Kidney (tissue), 14 donors: ENCODE results near the gene RIPK1. TPM values are rescaled to one million over a fixed set of nuclear protein-coding genes. Genes with fewer than 3 reads are reported as not detected.

Experiments used
- DNase-seq, 5 donors: peaks; one replicate each; pipeline ENCODE4 v3.0.0-alpha.2; 2013 to 2020
- FAIRE-seq: peaks from 2 replicates; lab custom pipeline; 2012; peaks lifted over from hg19 to GRCh38; lab: Jason Lieb, UNC
- H3K27ac ChIP-seq, 2 donors: one replicate each; pipeline ENCODE4 v1.7.0; 2013; ENCODE audit warnings: low read depth in 2 of 2, low read length in 2 of 2, inconsistent platforms in 1 of 2
- H3K27me3 ChIP-seq: one replicate; pipeline ENCODE4 v1.7.1; 2013; ENCODE audit warnings: low read length, inconsistent platforms; ENCODE audit not compliant: control insufficient read depth, insufficient read depth
- H3K36me3 ChIP-seq, 3 donors: one replicate each; pipeline versions ENCODE4 v1.7.0 to v1.7.1; 2013; ENCODE audit warnings: low read length in 3 of 3, control low read depth in 1 of 3, inconsistent platforms in 1 of 3; ENCODE audit not compliant: insufficient read depth in 3 of 3, control insufficient read depth in 2 of 3
- H3K4me1 ChIP-seq, 3 donors: one replicate each; pipeline versions ENCODE4 v1.7.0 to v1.7.1; 2013; ENCODE audit warnings: low read length in 3 of 3, inconsistent platforms in 1 of 3, low read depth in 1 of 3; ENCODE audit not compliant: control insufficient read depth in 2 of 3, insufficient read depth in 2 of 3
- H3K4me3 ChIP-seq, 3 donors: one replicate each; pipeline versions ENCODE4 v1.7.0 to v1.8.1; 2013; ENCODE audit warnings: low read length in 3 of 3, control low read depth in 1 of 3, inconsistent platforms in 1 of 3
- H3K9ac ChIP-seq, 3 donors: one replicate each; pipeline versions ENCODE4 v1.7.0 to v1.7.1; 2013; ENCODE audit warnings: low read length in 3 of 3, control low read depth in 1 of 3, inconsistent platforms in 1 of 3
- H3K9me3 ChIP-seq, 3 donors: one replicate each; pipeline versions ENCODE4 v1.7.0 to v1.7.1; 2013; ENCODE audit warnings: low read length in 3 of 3, control low read depth in 1 of 3, inconsistent platforms in 1 of 3; ENCODE audit not compliant: control insufficient read depth in 2 of 3, insufficient read depth in 1 of 3
- CTCF ChIP-seq: IDR thresholded peaks from 3 replicates; pipeline ENCODE4 v1.5.1; 2012; ENCODE audit warnings: mild to moderate bottlenecking, moderate library complexity, borderline replicate concordance; ENCODE audit not compliant: insufficient read depth; ENCODE audit errors: extremely low read depth
- intact Hi-C: fragments of 100-400 bp; cut with DNase I; formaldehyde crosslinking; loops from one replicate; pipeline ENCODE4 v1.11.1; 2022
- polyA plus RNA-seq: library from polyadenylated mRNA; stranded (reverse); fragments of 350-450 nt; fragmentation: Illumina TruSeq; extraction: RNeasy Lipid Tissue Mini Kit (QIAGEN cat#74804); gene quantifications from one replicate; pipeline ENCODE4 v1.2.3, GENCODE V29; 2014; ENCODE audit warnings: low read depth, low replicate concordance; ENCODE audit not compliant: insufficient read depth
- total RNA-seq: library from RNA; stranded (reverse); fragmentation: NEBNext Ultra II Directional; extraction: Animal tissue kit (Norgen Biotek cat#: 25700); gene quantifications from one replicate; pipeline ENCODE4 v1.2.1, GENCODE V29; 2021
- donor health status: control.
- donor health status: control.
- donor health status: control.
- donor health status: control.
- donor health status: control.
- donor health status: DM: yes; HTN: yes; CAD: no.
- donor health status: Normal renal cell carcinoma (clear cell type).

The RIPK1 gene
- total and polyA plus RNA-seq, 2 donors from 2014 or later: 14.7 to 30.4 TPM

- intact Hi-C loops: no loop called here
- Histone ChIP-seq H3K36me3 (peaks cover 3 to 35% (median 26%) of the 10 kb centered on the region in 3 donors), H3K4me3 (no peak overlapping the region), H3K27me3 (no peaks in the 10 kb centered on the region), H3K27ac (no peak overlapping the region), H3K9me3 (no peaks in the 10 kb centered on the region), H3K9ac (no peak overlapping the region), H3K4me1 (no peaks in the 10 kb centered on the region)
- TF ChIP-seq CTCF: no peak
- DNase-seq (peak in 1 of 5 donors; percentile 15), FAIRE-seq (no peak)
These were observed 20.2 kb downstream of the RIPK1 start for GRCh38 chr6:3088446-3088845.

- no peak for TF ChIP-seq CTCF
- no peak overlapping the region for H3K9ac ChIP-seq
- H3K4me3 ChIP-seq: no peak overlapping the region
- H3K4me1 ChIP-seq: no peaks in the 10 kb centered on the region
- intact Hi-C loops: no loop called here
- DNase-seq (peak in 2 of 5 donors; percentile 59 to 79), FAIRE-seq (no peak)
- H3K27ac ChIP-seq: no peak overlapping the region
- no peaks in the 10 kb centered on the region for H3K27me3 ChIP-seq
- H3K36me3 ChIP-seq: peaks cover 3 to 30% (median 22%) of the 10 kb centered on the region in 3 donors
- no peaks in the 10 kb centered on the region for H3K9me3 ChIP-seq
These were observed 20.7 kb downstream of the RIPK1 start for GRCh38 chr6:3088968-3089367.

- Histone ChIP-seq H3K4me3 (no peak overlapping the region), H3K4me1 (no peaks in the 10 kb centered on the region), H3K9me3 (no peaks in the 10 kb centered on the region), H3K36me3 (peaks cover 3 to 31% (median 19%) of the 10 kb centered on the region in 3 donors), H3K27ac (no peak overlapping the region), H3K9ac (no peak overlapping the region), H3K27me3 (no peaks in the 10 kb centered on the region)
- no peak for TF ChIP-seq CTCF
- peak in 2 of 5 donors; percentile 29 to 38 for DNase-seq
- intact Hi-C loops: no loop called here
- no peak for FAIRE-seq
These were observed 21.7 kb downstream of the RIPK1 start for GRCh38 chr6:3090013-3090412.

GRCh38 chr6:3094815-3095214, 26.5 kb downstream of the RIPK1 start:
- FAIRE-seq (no peak), DNase-seq (no peak)
- Histone ChIP-seq H3K4me3 (no peak overlapping the region), H3K27ac (no peak overlapping the region), H3K4me1 (no peaks in the 10 kb centered on the region), H3K9me3 (no peaks in the 10 kb centered on the region), H3K27me3 (no peaks in the 10 kb centered on the region), H3K36me3 (peaks cover 0 to 21% (median 6%) of the 10 kb centered on the region in 3 donors), H3K9ac (no peak overlapping the region)
- intact Hi-C loops: no loop called here
- TF ChIP-seq CTCF: no peak
